GM08714 (cell line): ENCODE results near the gene C20orf173.
"Not testable (repeated sequence)": the region's sequence is repeated elsewhere in the genome, so short reads cannot be mapped to it uniquely, and the experiment has no call there.

Source experiments
- H3K4me3 ChIP-seq: fragments of 200-500 bp; sonication (Bioruptor generic); 2 replicates; pipeline ENCODE4 v1.5.1; 2014; ENCODE audit warnings: mild to moderate bottlenecking, low read length, inconsistent platforms
- ZNF274 ChIP-seq: IDR thresholded peaks from 2 replicates; pipeline ENCODE4 v1.6.1; 2012; ENCODE audit warnings: mild to moderate bottlenecking, low read depth, low read length

The C20orf173 gene

GRCh38 chr20:35539756-35540212 lies 10.3 kb upstream of the C20orf173 start:
- TF ChIP-seq ZNF274: no peak
- H3K4me3 ChIP-seq: peak overlapping the region; percentile 20; the same call in 1 of the 2 replicates

GRCh38 chr20:35527122-35527769 lies 2.2 kb downstream of the C20orf173 start:
- TF ChIP-seq ZNF274: no peak

GRCh38 chr20:35525639-35526038 lies 3.8 kb downstream of the C20orf173 start:
- no peak for TF ChIP-seq ZNF274

More at GRCh38 chr20:35527122-35527769, 2.2 kb downstream of the C20orf173 start:
- no peak overlapping the region for H3K4me3 ChIP-seq

GRCh38 chr20:35523298-35523888 lies 6.1 kb downstream of the C20orf173 start:
- TF ChIP-seq ZNF274: no peak
- no peak overlapping the region for H3K4me3 ChIP-seq

More at GRCh38 chr20:35525639-35526038, 3.8 kb downstream of the C20orf173 start:
- no peak overlapping the region for H3K4me3 ChIP-seq

- TF ChIP-seq ZNF274: no peak
Observed at GRCh38 chr20:35518955-35519354, 10.5 kb downstream of the C20orf173 start.

GRCh38 chr20:35517767-35518166 lies 11.7 kb downstream of the C20orf173 start:
- not testable (repeated sequence) for H3K4me3 ChIP-seq

More at GRCh38 chr20:35518955-35519354, 10.5 kb downstream of the C20orf173 start:
- no peak overlapping the region for H3K4me3 ChIP-seq

GRCh38 chr20:35517125-35517524 lies 12.3 kb downstream of the C20orf173 start:
- H3K4me3 ChIP-seq: no peak overlapping the region
- no peak for TF ChIP-seq ZNF274

GRCh38 chr20:35515949-35516645 lies 13.4 kb downstream of the C20orf173 start:
- TF ChIP-seq ZNF274: no peak
- no peak overlapping the region for H3K4me3 ChIP-seq

GRCh38 chr20:35515341-35515740 lies 14.1 kb downstream of the C20orf173 start:
- H3K4me3 ChIP-seq: no peak overlapping the region
- no peak for TF ChIP-seq ZNF274

GRCh38 chr20:35514371-35514932 lies 15.0 kb downstream of the C20orf173 start:
- no peak overlapping the region for H3K4me3 ChIP-seq
- no peak for TF ChIP-seq ZNF274

- no peak for TF ChIP-seq ZNF274
- H3K4me3 ChIP-seq: no peak overlapping the region
Observed at GRCh38 chr20:35511814-35512420, 17.5 kb downstream of the C20orf173 start.

GRCh38 chr20:35510951-35511735 lies 18.3 kb downstream of the C20orf173 start:
- no peak for TF ChIP-seq ZNF274
- no peak overlapping the region for H3K4me3 ChIP-seq

- TF ChIP-seq ZNF274: no peak
- no peak overlapping the region for H3K4me3 ChIP-seq
Observed at GRCh38 chr20:35508493-35509218, 20.8 kb downstream of the C20orf173 start.
